ENCODE measurements around the gene UBIAD1.
"Not testable (repeated sequence)": the region's sequence is repeated elsewhere in the genome, so short reads cannot be mapped to it uniquely, and the experiment has no call there.

The UBIAD1 gene

DNA sequence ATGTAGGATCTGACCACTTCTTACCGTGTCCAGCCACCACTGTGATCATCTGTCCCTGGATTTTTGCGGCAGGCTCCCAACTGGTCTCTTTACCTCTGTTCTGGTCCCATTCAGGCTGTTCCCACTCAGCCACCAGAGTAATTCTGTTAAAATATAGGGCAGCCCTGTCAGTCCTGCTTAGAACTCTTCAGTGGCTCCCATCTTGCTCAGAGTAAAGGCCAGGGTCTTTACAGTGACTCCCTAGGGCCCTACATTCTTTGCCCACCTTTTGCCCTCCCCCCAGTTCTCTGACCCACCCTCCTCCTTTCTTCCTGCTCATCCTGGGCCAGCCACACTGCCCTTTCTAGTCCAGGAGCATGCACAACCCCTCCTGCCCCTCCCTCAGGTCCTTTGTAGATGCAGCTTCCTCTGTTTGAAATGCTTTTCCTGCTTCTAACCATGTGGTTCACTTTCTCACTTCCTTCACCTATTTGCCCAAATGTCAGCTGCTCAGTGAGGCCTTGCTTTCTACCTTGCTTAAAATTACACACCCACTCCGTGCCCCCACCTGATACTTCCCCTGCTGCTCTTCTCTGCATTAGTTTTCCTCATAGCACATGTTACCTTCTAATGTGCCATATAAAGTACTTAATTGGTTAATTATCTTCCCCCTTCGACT, 7.8 kb downstream of the UBIAD1 start:
- no peak for DNase-seq

DNA sequence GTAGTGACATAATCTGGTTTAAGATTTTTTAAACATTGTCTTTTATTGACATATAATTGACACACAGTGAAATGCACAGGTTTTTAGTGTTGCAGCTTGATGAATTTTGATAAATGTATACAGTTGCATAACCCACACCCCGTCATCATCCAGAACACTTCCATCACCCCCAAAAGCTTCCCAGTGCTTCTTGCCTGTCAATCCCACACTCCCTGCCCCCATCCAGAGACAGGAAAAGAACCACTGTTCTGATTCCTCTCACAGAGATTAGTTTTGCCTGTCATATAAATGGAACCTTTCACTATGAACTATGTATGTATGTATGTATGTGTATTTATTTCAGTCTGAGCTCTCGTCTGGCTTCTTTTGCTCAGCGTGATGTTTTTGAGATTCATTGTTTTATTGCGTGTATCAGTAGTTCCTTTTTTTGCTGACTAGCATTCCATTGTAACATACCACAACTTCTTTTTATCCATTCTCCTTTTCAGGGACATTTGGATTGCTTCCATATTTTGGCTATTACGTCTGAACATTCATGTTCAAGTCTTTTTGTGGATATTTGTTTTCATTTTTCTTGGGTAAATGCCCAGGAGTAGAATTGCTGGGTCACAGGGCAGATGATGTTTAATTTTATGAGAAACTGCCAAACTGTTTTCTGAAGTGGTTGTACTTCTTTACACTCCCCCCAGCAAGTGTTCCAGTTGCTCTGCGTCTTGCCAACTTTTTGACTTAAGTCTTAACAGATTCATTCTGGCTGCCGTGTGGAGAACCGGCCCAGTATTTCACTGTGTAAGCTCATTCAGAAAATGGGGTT, 8.7 kb downstream of the UBIAD1 start:
- no peak for DNase-seq

DNA sequence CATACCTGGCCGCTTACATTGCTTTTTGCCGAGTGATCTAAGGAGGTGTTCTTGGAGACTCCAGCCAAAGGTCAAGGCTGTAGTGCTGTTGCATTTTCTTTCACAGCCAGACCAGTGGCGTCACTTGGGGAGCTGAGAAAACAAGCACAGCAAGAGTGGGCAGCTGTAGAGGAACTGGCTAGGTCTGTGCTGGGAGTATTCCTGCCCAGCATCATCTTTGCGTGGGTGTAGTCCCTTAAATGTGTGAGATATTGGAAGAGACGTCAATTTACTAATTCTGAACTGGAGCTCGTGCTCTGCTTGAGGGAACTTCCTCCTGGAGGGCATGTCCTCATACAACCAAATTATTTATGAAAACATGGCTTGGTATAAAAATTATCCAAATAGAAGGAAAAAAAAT, 10.2 kb downstream of the UBIAD1 start:
- DNase-seq, result no peak

DNA sequence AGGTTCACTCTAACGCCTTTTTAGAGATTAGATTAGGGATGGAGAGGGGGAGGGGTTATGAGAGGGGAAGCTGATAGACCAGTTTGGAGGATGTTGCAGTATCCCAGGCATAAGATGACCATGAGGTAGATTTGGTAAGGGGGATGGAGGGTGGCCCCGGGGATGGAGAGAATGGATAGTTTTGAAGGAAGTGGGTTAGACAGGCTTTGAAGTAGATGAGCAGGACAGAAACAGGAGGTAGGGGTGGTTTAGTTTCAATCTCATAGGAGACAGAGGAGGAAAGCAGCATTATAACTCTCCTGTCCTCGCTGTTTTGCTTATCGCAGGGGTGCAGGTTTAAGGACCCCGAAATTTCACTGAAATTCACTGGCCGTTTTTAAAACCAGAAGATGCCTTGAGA, 11.8 kb downstream of the UBIAD1 start:
- no peak for DNase-seq

DNA sequence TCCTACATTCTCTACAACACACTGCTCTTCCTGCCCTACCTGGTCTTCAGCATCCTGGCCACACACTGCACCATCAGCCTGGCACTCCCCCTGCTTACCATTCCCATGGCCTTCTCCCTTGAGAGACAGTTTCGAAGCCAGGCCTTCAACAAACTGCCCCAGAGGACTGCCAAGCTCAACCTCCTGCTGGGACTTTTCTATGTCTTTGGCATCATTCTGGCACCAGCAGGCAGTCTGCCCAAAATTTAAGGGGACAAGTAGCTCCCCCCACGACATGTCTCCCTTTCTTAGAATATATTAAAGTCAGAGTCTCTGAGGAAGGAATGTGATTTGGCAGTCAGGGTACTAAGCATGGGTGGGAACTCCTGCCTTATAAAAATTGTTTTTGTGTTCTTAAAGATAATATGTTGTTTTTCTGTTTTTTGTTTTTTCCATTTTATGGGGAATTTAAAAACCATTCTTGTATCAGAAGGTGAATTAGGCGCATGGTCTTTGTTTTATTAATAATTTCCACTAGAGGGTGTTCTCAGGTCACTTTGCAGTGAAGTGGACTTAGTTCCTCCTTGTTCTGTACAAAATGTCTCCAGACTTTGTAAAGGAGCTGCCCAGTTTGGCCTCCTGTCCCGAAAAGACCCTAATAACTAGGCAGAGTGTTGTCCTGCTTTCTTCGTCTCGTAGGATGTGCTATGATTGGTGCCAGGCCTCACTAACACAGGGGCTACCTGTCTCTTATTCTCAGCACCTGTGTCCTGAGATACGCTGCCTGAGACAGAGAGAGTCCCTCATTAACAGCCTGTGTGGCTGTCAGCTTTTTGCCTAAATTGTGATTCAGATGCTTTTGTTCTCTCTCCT, 13.1 kb downstream of the UBIAD1 start:
- no peak for DNase-seq

DNA sequence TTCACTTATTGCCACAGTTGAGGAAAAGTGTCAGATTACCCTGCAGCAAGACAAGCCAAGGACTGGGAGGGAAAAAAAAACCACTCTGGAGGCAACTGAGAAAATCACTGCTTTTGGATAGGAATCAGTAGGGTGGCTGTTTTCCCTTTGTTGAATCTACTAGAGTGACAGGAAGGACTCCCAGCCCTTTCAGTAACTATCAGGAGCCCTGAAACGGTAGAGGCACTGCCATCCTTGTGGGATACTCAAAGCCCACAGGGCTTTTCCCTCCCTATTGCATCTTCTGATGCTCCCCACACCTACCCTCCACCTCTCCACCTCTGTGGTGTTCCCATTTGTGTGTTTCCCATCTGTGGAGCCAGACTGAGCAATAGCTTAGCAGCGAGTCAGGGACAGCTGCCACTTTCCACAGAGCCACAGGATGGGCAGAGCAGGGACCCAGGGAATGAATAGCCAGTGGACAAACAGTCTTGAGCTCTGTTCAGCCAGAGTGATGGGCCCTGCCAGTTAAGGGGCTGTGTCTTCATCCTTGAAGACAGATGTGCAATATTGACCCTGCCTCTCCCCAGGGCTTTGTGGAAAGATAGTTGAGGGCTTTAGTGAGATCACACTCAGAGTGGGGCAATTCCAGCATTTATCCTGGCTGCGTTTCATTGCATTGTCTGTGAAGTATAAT, 13.9 kb downstream of the UBIAD1 start:
- no peak for DNase-seq

DNA sequence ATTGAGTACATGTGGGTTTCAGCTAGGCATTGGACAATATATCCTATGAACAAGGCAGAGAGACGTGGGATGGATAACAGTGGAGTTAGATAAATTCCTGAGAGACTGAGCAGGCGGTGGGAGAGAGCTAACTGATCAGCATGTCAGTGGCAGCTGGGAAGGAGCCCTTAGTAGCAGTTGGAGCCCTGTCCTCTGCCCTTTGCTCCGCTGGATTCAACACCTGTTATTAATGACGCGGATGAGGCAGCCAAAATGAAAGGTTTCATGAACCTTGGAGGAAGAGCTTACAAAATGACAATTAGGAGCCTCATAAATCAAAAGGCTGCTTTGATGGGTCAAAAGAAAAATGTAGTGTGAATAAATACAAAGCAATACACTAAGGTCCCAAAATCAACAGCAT, 16.1 kb downstream of the UBIAD1 start:
- DNase-seq, result no peak

DNA sequence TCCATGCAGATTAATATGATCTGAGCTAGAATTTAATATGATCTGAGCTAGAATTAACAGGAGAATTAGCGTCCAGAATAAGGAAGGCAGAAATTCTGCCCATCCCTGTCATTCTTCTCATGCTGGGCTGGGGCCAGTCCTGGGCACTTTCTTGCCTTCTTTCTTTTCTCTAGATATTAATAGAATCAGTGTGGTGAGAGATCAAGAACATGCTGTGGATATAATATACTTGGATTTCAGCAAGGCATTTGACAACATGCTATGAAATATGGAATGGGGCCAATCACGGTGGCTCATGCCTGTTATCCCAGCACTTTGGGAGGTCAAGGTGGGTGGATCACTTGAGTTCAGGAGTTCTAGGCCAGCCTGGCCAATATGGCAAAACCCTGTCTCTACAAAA, 18.1 kb downstream of the UBIAD1 start:
- DNase-seq, result no peak

DNA sequence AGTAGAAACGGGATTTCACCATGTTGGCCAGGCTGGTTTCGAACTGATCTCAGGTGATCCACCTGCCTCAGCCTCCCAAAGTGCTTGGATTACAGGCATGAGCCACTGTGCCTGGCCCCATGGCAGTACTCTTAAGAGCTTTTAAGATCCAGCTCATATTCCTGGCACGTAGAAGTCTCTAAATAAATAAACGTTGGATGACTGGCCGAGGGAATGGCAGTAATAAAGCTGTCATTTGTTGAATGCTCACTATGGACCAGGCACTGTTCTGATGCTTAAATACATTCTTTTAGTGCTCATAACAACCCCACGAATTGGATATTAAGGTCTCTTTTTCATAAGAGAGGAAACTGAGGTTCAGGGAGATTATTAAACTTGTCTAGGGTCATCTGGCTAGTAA, 20.9 kb downstream of the UBIAD1 start:
- DNase-seq, result no peak

DNA sequence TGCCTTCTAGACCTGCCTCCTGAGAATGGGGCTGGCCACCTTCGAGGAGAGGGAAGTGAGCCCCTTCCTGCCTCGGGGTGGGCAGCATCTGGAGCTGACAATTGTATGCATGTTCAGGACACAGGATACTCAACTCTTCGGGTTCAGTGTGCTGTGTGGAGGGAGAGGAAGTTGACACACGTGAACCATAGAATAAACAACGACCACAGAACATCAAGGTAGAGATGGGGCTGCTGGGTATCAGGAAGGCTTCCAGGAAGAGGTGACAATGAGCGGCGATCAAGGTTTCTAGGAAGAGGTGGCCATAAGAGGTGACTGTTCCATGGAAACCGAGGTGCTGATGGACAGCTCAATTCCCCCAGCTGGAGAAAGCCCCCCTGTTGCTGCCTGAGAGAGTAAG, 22.0 kb downstream of the UBIAD1 start:
- DNase-seq, result no peak

DNA sequence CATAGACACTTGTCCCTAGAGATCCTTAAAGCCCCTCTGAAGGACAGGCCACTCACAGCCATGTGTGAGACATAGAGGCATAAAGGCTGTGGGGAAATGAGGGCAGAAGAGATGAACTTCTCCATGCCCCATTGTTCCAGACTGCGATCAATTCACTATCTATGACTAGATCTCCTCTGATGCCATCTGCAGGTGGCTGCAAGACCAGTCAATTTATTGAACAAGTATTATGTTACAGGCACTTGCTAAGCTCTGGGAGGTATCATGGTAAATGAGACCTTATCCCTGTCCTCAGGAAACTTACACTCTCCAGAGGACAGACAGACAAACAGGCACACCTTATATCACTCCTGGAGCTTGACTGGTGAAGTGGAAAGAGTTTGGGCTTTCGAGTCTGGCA, 22.9 kb downstream of the UBIAD1 start:
- DNase-seq, result no peak

DNA sequence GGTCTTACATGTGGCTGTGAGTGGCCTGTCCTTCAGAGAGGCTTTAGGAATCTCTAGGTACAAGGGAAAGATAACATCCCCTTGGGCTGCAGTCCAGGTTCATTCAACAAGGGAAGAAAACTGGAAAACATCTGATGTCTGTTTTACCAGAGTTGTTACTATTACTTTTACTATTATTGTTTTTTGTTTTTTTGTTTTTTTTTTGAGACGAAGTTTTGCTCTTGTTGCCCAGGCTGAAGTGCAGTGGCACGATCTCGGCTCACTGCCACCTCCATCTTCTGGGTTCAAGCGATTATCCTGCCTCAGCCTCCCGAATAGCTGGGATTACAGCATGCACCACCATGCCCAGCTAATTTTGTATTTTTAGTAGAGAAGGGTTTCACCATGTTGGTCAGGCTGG, 24.8 kb downstream of the UBIAD1 start:
- DNase-seq, result not testable (repeated sequence)

DNA sequence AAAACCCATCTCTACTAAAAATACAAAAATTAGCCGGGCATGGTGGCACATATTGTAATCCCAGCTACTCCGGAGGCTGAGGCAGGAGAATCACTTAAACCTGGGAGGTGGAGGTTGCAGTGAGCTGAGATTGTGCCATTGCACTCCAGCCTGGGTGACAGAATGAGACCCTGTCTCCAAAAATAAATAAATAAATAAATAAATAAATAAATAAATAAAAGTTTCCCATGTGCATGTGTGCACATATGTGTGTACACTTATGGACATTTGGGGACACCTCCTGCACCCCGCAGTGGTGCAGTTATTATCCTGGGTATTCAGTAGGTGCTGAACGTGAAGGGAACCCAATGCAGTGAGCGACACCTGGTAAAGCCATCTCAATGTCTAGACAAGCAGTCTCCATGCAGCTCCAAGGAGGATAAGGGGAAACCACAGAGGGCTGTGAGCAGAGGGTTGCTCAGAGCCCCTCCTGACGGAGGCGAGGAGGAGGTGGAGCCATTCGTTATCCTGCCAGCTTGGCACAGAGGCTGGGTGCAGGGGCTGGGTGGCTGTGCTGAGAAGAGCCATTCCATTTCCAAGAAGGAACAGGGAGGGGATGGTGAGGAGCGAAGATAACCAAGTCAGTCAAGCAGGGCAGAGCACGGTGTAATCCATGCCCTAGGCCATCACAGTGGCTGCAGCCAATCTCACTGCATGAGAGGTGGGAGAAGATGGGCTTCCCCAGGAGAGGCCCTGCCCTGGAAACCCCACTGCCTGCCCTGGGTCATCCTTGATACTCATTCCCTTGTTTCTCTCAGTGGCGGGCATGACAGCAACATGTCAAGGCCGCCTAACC, 25.6 kb downstream of the UBIAD1 start:
- DNase-seq, result no peak

DNA sequence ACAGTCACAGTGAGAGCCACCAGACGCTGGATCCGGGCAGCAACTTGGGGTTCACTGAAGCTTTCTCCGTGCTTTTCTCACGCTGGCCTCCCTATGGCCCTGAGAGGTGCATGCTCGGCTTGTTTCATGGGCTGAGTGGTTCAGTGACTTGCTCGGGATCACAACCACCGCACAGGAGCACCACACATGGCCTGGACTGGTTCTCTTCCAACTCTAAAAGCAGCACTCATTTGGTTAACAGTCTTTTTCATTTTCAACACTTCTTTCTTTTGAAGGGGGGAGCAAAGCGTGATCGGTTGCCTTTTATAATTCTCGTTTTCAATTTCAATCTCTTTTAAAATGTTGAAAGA, 26.2 kb downstream of the UBIAD1 start:
- DNase-seq, result no peak

DNA sequence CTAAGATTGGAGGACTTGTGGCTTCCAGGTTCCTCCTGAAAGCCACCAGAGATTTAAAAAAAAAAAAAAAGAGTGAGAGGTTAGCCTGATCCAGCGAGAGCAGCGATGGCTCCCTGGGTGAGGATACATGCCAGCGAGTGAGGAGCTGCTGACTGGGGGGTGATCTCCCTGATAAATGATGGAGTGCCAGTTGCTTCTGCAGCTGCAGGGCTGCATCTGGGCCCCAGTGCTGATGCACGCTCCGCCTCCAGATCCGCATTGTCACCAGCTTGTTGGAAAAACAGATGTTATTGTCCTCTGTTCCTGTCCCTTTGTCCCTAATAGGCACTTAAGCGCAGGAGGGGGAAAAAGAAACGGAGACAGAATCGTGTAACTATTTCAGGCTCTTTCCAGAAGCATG, 28.6 kb downstream of the UBIAD1 start:
- DNase-seq, result no peak

DNA sequence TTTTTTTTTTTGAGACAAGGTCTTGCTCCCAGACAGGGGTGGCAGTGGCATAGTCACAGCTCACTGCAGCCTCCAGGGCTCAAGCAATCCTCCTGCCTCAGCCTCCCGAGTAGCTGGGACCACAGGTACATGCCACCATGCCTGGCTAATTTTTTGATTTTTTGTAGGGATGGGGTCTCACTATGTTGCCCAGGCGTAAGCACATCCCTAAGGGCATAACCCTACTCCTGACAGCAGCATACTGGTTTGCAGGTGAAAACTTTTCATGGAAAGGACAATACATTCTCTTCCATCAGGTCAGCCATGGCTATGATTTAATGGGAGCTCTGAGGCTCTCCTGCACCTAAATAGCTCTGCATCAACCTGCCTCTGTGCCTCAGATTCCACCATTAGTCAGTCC, 29.4 kb downstream of the UBIAD1 start:
- DNase-seq, result no peak

DNA sequence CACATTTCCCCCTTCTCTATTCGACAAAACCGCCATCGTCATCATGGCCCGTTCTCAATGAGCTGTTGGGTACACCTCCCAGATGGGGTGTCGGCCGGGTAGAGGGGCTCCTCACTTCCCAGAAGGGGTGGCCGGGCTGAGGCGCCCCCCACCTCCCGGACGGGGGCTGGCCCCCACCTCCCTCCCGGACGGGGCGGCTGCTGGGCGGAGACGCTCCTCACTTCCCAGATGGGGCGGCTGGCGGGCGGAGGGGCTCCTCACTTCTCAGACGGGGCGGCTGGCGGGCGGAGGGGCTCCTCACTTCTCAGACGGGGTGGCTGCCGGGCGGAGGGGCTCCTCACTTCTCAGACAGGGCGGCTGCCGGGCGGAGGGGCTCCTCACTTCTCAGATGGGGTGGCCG, 32.5 kb downstream of the UBIAD1 start:
- not testable (repeated sequence) for DNase-seq

DNA sequence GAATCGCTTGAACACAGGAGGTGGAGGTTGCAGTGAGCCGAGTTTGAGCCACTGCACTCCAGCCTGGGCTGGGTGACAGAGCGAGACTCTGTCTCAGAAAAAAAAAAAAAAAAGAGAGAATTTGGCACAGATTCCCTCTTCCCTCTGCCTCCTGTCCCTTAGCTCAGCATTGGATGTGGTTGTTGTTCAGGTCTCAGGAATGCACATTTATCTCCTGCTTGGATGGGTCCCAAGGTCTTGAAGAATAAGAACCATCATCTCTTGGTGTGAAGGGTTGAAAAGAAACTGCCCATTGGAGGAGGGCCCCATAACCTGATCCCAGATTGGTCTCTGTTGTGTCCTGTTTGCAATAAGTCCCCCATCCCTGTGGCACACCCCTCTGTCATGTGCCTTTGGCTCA, 34.9 kb downstream of the UBIAD1 start:
- DNase-seq, result no peak

DNA sequence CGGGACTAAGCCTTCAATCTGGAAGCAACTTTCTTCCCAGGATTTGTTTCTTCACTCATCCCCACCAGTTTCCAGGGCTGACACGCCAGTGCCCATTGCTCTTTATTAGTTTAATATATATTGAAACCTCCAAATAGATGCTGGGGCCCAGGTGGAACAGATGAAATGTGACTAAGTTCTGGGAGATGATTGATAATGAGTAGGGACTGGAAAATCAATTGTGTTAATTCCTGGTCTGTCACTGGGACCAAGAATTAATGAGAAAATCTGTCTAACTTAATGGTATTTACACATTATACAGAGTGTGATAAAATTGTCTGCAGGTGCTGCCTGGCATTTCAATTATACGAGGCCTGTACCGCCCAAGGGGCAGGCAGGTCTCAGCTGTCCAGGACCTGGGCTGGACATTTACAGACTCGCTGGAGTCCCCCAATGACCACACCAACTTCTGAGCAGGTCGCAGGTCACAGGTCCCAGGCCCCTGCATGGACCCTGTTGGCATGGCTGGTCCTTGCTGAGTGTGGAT, 35.8 kb downstream of the UBIAD1 start:
- no peak for DNase-seq

DNA sequence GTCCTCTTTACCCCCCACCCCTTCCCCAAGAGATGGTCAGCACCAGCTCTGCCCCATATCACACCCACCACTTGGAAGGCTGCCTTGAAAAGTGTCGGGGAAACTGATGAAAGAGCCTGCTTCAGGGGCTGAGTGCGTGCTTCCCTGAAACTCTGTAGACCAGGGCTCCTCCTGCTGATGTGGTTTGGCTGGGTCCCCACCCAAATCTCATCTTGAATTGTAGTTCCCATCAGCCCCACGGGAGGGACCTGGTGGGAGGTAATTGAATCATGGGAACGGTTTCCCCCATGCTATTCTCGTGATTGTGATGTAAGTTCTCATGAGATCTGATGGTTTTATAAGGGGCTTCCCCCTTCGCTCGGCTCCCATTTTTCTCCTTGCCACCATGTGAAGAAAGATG, 36.4 kb downstream of the UBIAD1 start:
- no peak for DNase-seq

DNA sequence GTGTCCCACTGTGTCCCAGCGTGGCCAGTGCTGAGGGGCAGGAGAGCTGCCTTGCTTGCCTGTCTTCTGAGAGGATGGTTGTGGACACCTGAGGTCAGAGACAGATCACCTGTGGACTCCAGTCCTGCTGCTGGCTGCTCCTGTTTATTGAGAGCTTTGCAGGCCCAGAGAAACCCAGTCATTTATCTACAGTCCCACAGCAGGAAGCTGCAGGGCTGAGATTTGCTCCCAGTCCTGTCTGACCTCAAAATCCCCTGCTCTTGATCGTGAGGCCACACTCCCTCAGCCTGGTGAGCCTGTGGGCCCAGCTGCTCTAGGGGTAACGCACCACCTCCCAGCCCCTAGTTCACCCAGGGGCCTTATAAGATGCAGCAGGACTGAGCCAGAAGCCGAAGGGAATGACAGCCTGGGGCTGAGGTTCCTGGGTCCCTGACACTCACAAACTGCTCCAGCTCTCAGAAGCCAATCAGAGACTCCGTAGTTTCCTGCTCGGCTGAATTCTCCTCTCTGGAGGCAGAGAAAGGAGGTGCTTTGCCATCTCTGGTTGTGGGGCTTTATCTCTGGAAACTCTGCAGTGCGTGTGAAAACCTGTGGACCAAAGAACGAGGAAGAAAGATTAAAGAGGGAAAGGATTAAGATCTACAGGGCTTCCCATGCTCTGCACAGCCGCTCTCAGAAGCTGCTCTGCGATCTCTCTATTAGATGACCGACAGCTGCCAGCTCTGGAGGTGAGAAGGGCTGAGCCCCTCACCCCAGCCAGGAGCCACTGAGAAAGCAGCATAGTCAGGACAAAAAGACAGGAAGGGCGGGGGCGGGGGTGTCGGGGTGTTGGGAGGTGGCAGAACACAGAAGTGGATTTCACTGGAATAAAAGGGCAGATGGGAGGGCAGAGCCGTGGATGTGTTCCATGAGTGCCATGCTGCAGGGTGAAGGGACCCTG, 39.1 kb downstream of the UBIAD1 start:
- DNase-seq, result no peak
